Activated effector memory CD4-positive, alpha-beta T cell treated with Interleukin-2 at 50 U/mL for 16 hours (primary cell): ENCODE measurements around the gene ATP13A1.
"Not testable (repeated sequence)": the region's sequence is repeated elsewhere in the genome, so short reads cannot be mapped to it uniquely, and the experiment has no call there.

Source experiments
- DNase-seq: peaks from one replicate; pipeline ENCODE4 v3.0.0-alpha.2; 2020

Gene ATP13A1

DNA sequence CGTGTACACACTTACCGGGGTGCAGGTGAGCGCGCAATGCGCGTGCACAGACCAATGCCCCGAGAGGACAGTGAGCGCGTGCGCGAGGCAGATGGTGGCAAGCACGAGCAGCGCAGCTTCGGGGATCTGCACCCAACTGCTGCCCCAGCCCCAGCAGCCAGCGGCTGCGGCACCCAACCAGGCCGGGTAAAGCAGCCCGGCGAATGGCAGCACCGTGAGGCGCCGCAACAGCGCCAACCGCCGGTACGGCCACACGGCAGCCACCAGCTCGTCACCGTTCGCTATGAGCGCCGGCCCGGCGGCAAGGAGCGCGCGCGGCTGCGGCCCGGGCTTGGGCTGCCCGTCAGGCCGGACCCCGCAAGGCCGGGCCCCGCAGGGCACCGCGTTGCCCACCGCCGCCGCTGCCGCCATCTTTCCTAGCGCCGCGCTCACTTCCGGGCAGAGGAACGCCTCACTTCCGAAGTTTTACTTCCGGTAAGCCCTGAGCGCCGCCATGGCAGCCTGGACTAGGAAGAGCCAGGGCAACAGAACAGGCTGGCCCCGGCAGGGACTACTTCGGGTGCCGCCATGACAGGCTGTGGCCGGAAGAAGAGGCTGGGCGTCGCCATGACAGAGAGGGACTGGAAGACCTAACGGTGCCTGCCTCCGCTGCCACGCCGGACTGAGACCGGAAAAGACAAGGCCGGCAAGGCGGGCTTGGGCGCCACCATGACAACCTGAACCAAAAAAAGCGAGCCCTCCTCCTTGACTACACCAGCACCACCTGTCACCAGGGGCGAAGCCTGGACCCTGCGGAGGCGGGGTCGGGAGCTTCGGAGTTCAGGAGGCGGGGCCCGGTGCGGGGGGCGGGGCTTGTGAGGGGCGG is at the start of gene ATP13A1:
TSS of gene ATP13A1 (minus strand) at position 421 of the 865 bp plus-strand sequence. CDS start at position 411, 10 bp downstream.
- DNase-seq = peak; percentile 94

DNA sequence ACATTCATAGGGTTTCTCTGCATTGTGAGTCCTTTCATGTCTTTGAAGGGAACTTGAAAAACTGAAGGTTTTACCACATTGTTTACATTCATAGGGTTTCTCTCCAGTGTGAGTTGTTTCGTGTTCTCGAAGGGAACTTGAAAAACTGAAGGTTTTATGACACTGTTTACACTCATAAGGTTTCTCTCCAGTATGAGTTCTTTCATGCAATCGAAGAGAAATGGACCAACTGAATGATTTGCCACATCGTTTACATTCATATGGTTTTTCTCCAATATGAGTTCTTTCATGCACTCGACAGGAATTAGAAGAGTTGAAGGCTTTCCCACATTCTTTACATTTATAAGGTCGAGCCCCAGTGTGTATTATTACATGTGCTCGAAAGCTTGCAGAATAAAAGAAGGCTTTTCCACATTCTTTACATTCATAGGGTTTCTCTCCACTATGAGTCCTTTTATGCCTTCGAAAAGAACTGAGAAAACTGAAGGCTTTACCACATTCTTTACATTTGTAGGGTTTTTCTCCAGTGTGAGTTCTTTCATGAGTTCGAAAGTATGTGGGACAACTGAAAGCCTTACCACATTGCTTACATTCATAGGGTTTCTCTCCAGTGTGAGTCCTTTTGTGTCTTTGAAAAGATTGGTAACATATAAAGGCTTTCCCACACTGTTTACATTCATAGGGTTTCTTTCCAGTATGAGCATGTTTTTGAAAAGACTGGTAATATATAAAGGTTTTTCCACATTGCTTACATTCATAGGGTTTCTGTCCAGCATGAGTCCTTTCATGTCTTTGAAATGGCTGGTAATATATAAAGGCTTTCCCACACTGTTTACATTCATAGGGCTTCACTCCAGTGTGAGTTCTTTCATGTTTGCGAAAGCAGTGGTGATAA is 48.7 kb upstream of the ATP13A1 start:
- DNase-seq = no peak

DNA sequence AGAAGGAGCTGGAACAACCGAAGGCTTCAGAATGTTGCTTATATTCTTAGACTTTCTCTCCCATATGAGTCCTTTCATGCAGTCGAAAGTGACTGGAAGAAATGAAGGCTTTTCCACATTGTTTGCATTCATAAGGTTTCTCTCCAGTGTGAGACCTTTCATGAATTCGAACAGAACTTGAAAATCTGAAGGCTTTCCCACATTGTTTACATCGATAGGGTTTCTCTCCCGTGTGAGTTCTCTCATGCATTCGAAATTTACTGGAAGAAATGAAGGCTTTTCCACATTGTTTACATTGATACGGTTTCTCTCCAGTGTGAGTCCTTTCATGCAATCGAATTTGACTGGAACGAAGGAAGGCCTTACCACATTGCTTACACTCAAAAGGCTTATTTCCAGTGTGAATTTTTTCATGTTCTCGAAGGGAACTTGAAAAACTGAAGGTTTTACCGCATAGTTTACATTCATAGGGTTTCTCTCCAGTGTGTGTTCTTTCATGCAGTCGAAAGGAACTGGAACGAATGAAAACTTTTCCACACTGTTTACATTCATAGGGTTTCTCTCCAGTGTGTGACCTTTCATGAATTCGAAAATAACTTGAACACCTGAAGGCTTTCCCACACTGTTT is 47.9 kb upstream of the ATP13A1 start:
- DNase-seq = no peak

DNA sequence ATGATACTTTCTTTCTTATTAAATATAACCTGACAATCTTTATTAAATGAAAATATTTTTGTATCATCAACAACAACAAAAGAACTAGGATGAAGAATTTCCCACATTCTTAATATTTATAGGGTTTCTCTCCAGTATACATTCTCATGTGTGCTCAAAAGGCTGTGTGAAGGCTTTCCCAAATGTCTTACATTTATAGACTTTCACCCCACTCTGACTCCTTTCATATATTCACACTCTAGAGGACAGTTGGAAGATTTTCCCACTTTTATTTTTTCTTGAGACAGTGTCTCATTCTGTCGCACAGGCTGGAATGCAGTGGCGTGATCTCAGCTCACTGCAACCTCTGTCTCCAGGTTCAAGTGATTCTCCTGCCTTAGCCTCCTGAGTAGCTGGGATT is 47.0 kb upstream of the ATP13A1 start:
- no peak for DNase-seq

DNA sequence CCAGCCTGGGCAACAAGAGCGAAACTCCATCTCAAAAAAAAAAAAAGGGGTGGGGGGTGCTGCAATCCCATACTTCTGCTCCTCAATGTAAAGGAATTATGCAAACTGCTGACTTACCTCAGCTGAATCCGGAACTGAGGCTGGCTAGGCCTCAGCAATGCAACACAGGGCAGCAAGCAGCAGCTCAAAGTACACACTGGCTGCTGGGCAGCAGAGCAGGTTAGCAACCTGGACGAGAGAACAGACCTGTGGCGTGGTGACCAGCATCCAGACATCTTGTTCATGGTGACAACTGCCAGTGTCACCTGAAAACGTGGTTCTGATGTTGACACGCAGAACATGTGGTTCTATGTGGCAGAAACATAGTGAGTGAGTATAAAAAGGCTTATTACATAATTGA is 41.4 kb upstream of the ATP13A1 start:
- DNase-seq = no peak

DNA sequence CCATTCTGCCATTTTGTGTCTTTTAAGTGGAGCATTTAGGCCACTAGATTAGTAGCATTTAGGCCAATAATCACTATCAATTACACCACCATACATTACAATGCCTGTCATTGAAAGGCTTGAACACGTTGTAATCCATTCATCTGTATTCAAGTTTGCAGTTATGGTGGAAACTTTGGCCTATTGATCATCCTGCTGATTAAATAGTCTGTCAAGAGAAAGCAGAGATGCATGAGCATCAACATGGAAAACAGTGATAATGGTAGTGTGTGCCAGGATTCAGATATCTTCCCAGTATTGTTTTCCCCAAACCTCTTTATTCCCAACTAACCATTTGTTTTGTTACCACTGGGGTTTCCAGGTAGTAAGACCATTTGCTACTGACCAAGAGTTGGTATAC is 37.0 kb upstream of the ATP13A1 start:
- DNase-seq = not testable (repeated sequence)

DNA sequence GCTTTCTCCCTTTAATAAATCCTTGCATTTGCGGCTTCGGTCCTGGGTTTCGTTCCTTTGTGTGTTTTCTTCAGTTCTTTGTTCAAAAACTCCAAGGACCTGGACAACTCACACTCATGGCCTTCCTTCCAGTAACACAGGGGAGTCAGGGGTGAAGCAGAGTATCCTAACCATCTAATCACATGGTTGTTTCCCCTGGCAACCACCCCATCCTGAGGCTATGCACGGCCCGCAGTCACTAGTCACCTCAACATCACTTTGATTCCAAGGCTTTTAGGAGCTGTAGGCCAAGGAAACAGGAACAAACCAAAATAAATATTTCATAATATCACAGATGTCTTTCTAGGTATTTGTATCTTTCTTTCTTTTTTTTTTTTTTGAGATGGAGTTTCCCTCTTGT is 34.1 kb upstream of the ATP13A1 start:
- no peak for DNase-seq

DNA sequence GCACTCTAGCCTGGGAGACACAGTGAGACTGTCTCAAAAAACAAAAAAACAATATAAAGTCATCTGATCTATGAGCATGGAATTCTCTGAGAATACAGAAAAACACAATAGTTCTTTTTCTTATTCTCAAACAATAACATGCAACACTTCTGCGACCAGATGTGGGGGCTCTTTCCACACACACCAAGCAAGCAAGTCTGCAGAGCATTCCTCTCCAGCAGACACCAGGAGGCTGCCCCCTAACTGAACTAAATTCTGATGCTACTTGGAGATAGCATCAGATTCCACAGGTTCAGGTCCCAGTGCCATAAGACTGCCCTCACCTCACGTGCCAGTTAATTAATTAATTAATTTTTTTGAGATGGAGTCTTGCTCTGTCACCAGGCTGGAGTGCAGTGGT is 32.9 kb upstream of the ATP13A1 start:
- DNase-seq = no peak

DNA sequence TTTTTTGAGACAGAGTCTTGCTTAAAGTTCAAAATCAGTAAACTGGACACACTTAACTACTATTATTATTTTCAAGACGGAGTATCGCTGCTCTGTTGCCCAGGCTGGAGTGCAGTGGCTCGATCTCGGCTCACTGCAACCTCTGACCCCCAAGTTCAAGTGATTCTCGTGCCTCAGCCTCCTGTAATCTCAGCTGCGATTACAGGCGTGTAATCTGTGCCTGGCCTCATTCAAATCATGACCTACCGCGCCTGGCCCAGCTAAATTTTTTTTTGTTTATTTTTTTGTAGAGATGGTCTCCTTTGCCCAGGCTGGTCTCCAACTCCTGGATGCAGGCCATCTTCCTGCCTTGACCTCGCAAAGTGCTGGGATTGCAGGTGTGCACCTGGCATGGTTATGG is 28.2 kb upstream of the ATP13A1 start:
- DNase-seq = no peak

DNA sequence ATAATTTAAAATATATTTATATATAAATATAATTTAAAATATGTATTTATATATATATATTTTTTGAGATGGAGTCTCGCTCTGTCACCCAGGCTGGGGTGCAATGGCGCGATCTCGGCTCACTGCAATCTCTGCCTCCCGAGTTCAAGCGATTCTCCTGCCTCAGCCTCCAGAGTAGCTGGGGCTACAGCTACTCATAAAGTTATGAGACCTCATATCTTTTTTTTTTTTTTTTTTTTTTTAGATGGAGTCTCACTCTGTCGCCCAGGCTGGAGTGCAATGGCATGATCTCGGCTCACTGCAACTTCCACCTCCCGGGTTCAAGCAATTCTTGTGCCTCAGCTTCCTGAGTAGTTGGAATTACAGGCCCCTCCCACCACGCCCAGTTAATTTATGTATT is 25.5 kb upstream of the ATP13A1 start:
- not testable (repeated sequence) for DNase-seq

DNA sequence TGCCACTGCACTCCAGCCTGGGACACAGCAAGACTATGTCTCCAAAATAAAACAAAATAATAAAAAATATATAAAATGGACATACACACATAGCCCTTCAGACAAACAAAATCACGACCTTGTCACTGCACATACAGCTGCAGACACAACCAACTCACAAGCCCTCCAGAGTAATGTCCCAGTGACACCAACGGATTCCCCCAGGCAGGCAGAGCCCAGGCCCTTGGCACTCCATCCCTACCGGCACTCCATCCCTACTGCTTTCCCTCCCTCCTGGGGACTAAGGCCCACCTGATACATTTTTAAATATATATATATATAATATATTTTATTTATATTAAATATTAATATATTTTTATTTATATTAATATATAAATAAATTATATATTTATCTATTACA is 23.6 kb upstream of the ATP13A1 start:
- DNase-seq = no peak

DNA sequence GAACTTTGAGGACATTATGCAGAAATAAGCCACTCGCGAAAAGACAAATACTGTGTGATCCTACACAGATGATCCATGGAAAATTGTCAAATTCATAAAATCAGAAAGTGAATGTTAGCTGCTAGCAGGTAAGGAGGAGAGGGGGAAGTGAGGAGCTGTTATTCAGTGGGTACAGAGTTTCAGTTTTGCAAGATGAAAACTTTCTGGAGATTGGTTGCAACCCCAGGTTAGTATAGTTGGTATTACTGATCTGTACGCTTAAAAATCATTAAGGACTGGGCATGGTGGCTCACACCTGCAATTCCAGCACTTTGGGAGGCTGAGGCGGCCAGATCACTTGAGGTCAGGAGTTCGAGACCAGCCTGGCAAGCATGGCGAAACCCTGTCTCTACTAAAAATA is 23.1 kb upstream of the ATP13A1 start:
- no peak for DNase-seq

DNA sequence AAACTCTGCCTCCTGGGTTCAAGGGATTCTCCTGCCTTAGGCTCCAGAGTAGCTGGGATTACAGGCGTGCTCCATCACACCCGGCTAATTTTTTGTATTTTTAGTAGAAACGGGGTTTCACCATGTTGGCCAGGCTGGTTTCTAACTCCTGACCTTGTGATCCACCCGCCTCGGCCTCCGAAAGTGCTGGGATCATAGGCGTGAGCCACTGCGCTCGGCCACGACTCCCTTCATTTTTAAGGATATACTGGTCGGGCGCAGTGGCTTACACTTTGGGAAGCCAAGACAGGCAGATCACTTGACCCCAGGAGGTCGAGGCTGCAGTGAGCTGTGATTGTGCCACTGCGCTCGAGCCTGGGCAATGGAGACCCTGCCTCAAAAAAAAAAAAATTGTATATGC is 22.6 kb upstream of the ATP13A1 start:
- DNase-seq = not testable (repeated sequence)

DNA sequence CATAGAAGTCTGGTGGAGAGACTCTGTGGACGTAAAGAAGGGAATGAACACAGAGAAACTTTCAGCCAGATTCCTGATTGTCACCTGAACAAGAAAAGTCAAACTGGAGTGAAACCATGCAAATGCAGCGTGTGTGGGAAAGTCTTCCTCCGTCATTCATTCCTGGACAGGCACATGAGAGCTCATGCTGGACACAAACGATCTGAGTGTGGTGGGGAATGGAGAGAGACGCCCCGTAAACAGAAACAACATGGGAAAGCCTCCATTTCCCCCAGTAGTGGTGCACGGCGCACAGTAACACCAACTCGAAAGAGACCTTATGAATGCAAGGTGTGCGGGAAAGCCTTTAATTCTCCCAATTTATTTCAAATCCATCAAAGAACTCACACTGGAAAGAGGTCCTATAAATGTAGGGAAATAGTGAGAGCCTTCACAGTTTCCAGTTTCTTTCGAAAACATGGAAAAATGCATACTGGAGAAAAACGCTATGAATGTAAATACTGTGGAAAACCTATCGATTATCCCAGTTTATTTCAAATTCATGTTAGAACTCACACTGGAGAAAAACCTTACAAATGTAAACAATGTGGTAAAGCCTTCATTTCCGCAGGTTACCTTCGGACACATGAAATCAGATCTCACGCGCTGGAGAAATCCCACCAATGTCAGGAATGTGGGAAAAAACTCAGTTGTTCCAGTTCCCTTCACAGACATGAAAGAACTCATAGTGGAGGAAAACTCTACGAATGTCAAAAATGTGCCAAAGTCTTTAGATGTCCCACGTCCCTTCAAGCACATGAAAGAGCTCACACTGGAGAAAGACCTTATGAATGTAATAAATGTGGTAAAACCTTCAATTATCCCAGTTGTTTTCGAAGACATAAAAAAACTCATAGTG is 15.9 kb upstream of the ATP13A1 start:
- no peak for DNase-seq

DNA sequence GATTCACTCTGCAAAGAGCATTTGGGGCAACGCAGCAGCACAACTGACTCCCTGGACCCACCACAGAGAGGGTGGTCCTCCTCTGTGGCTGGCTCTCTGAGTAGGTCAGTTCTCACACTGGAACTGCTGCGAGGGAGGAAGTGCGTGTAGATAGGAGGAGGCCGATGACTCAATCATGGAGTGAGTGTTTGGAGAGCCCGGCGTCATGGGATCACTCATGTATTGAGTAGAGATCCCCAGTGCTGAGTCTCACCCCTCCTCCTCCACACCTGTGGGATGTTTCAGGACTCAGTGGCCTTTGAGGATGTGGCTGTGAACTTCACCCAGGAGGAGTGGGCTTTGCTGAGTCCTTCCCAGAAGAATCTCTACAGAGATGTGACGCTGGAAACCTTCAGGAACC is 14.1 kb upstream of the ATP13A1 start:
- no peak for DNase-seq

DNA sequence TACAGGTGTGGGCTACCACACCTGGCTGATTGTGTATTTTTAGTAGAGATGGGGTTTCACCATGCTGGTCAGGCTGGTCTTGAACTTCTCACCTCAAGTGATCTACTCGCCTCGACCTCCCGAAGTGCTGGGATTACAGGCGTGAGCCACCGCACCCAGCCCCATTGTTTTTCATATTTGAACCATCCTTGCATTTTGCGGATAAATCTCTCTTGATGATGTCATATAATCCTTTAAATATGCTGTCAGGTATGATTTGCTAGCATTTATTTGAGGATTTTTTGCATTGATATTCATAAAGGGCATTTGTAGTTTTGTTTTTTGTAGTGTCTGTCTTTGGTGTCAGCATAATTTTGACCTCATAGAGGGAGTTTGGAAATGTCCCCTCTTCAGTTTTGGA is 10.8 kb upstream of the ATP13A1 start:
- no peak for DNase-seq

DNA sequence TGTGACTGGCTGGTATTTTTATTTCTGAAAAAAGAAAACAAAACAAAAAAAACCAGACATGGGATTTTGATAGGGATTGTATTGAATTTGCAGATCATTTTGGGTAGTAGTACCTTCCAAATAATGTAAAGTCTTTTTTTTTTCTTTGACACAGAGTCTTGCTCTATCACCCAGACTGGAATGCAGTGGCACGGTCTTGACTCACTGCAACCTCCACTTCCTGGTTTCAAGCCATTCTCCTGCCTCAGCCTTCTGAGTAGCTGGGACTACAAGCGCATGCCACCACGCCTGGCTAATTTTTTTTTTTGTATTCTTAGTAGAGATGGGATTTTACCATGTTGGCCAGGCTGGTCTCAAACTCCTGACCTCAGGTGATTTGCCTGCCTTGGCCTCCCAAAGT is 9.3 kb upstream of the ATP13A1 start:
- DNase-seq = no peak

DNA sequence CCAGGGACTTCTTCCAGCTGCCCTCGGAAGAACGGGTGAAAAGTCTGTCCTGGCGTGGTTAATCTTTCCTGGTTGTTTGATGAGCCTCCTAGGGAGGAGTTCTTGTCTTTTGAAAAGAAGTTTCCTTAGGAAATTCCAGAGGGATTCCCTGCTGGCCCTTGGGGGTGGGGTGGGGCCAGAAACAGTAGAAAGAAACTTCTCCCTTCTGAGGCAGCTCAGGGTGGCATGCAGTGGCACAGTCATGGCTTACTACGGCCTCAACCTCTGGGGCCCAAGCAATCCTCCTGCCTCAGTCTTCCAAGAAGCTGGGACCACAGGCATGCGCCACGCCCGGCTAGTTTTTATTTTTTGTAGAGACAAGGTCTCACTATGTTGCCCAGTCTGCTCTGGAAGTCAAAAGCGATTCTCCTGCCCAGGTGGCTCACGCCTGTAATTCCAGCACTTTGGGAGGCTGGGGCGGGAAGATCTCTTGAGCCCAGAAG is 6.6 kb upstream of the ATP13A1 start:
- no peak for DNase-seq

DNA sequence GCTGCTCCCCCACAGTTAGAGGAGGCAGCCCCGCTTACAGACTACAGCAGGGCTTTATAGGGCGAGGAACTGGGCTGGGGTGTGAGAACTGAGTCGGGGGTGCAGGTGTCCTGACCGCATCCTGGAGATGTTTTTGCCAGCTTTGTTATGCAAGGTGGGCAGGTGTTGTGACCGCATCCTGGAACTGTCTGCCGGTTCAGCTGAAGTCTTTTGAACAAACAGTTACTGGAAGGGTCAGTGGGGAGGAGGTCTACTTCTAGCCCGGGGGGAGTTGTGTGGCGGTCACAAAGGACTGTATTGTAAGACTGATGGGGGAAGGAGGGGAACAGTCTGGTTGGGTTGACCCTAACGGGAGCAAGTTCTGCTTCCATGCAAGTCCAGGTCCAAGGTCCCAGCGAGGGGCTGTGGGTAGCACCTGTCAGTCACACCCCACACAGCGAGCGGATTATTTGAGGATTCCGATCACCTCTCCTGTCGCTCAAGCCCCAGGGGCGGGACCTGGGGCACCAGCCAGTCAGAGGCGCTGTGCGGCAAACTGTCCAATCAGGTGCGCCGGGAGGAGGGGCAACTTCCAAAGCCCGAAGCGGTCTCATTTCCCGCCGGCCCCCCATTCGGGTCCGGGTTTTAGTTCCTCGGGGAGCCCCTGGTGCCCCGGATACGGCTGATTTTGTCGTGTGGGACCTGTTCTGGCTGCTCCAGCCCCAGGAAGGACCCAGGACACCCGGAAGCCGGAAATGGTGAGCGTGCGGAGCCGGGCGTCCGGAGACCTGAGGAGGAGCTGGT is 4.9 kb upstream of the ATP13A1 start, which contains the start of gene ZNF101:
TSS of gene ZNF101 (plus strand) at position 610 of the 783 bp plus-strand sequence. CDS start at position 735, 125 bp downstream.
- DNase-seq = peak; percentile 94

DNA sequence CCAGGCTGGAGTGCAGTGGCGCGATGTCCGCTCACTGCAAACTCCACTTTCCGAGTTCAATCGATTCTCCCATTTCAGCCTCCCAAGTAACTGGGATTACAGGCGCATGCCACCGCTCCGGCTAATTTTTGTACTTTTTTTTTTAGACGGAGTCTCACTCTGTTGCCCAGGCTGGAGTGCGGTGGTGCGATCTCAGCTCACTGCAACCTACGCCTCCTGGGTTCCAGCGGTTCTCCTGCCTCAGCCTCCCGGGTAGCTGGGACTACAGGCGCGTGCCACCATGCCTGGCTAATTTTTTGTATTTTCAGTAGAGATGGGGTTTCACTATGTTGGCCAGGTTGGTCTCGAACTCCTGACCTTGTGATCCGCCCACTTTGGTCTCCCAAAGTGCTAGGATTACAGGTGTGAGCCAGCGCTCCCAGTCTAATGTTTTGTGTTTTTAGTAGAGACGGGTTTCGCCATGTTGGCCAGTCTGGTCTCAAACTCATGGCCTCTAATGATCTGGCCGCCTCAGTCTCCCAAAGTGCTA is 2.0 kb upstream of the ATP13A1 start:
- not testable (repeated sequence) for DNase-seq

DNA sequence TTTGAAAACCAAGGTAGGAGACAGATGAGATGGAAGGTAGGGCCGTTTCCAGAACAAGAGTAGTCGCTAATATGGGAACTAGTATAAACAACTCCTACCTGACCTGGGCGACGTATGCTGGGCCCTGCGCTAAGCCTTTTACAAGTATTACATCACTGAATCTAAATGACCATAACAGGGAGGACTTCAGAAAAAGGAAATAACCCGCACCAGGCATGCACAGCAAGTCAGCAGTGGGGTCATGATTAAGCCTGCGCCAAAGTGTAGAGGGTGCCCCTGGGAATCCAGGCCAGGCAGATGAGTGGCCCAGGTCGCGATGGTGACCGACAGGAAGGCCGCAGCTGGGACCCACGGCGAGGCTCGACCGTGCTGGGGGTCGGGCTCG is 613 bp downstream of the ATP13A1 start:
- DNase-seq = no peak
